Fibroblast of the aortic adventitia (primary cell): ENCODE measurements around the gene SERTAD1. TPM values are rescaled to one million over a fixed set of nuclear protein-coding genes. Genes with fewer than 3 reads are reported as not detected.

ENCODE experiments used
- DNase-seq: peaks from one replicate; pipeline ENCODE4 v3.0.0-alpha.2; 2010; ENCODE audit warnings: low read depth
- H3K4me3 ChIP-seq: 2 replicates; pipeline ENCODE4 v1.5.1; 2011; ENCODE audit warnings: low read depth, mild to moderate bottlenecking, control low read depth, low read length, moderate library complexity
- CTCF ChIP-seq: IDR thresholded peaks from 2 replicates; pipeline ENCODE4 v1.5.1; 2011; ENCODE audit warnings: mild to moderate bottlenecking, low read length, control low read depth, inconsistent platforms; ENCODE audit not compliant: insufficient read depth
- total RNA-seq: library from RNA; depleted of rRNA; stranded (reverse); fragments of >200 nt; gene quantifications from 2 replicates; pipeline ENCODE4 v1.2.3, GENCODE V29; 2012; ENCODE audit warnings: low replicate concordance

Gene SERTAD1
- total RNA-seq, 1 donor, result 13.8 TPM

GRCh38 chr19:40383668-40384248 lies 42.0 kb downstream of the SERTAD1 start:
- H3K4me3 ChIP-seq, result no peak overlapping the region
- no peak for DNase-seq
- no peak for TF ChIP-seq CTCF

- peak; percentile 8 for TF ChIP-seq CTCF
- DNase-seq, result no peak
- no peak overlapping the region for H3K4me3 ChIP-seq
Measured at GRCh38 chr19:40381321-40381720, 44.5 kb downstream of the SERTAD1 start.

- no peak overlapping the region for H3K4me3 ChIP-seq
- no peak for DNase-seq
- TF ChIP-seq CTCF, result no peak
Measured at GRCh38 chr19:40380199-40381037, 45.4 kb downstream of the SERTAD1 start.

- no peak for TF ChIP-seq CTCF
- no peak overlapping the region for H3K4me3 ChIP-seq
- no peak for DNase-seq
Measured at GRCh38 chr19:40379446-40380198, 46.2 kb downstream of the SERTAD1 start.

GRCh38 chr19:40378509-40378908 lies 47.3 kb downstream of the SERTAD1 start:
- TF ChIP-seq CTCF, result no peak
- no peak for DNase-seq
- H3K4me3 ChIP-seq, result no peak overlapping the region

GRCh38 chr19:40377876-40378385 lies 47.9 kb downstream of the SERTAD1 start:
- no peak overlapping the region for H3K4me3 ChIP-seq
- no peak for TF ChIP-seq CTCF
- no peak for DNase-seq
